Erythroblast (primary cell): ENCODE measurements around the gene OPCML.

Source experiments
- GATA1 ChIP-seq: IDR thresholded peaks from 2 replicates; pipeline ENCODE4 v1.6.1; 2011; ENCODE audit warnings: low read depth, mild to moderate bottlenecking, control low read depth, low read length, moderate library complexity
- POLR2A ChIP-seq: IDR thresholded peaks from 2 replicates; pipeline ENCODE4 v1.6.1; 2011; ENCODE audit warnings: mild to moderate bottlenecking, low read length

DNA sequence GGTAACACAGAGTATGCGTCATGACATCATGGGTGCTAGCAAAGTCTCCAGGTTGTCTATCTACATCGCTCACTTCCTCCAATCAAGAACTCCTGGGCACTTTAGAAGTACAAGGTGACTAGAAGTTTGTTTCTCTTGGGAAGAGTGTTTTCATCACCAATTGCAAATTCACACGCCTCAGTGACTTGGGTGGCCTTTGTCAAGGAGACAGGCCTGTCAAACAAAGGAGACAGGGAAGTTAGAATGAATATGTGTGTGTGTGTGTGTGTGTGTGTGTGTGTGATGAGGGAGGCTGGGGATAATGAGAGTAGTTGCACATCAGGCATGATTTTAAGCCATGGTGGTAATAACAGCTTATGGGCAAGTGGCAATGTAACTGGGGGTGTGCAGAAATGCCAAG is 953.2 kb downstream of the OPCML start:
- TF ChIP-seq POLR2A (no peak), GATA1 (no peak)
